Natural killer cell (primary cell): ENCODE results near the gene MDFI. TPM values are rescaled to one million over a fixed set of nuclear protein-coding genes. Genes with fewer than 3 reads are reported as not detected.

Experiments used
- ATAC-seq, 3 donors: fragments of 150-1000 bp in 2 of 3; fragments of 200-7000 bp in 1 of 3; cut with Tn5 transposase; 1 replicate in 1 of 3; 2 replicates in 2 of 3; pipeline ENCODE4 v1.10.0; 2021; ENCODE audit warnings: mild to moderate bottlenecking in 2 of 3, moderate library complexity in 2 of 3
- DNase-seq, 2 donors: peaks; one replicate each; pipeline versions ENCODE4 v3.0.0 to v3.0.0-alpha.2; 2013 to 2021; ENCODE audit warnings: mixed read lengths in 1 of 2
- H3K27ac ChIP-seq: one replicate; pipeline ENCODE4 v1.5.1; 2013; ENCODE audit warnings: mild to moderate bottlenecking, low read length
- H3K27me3 ChIP-seq: one replicate; pipeline ENCODE4 v1.6.1; 2013; ENCODE audit warnings: low read length; ENCODE audit not compliant: control insufficient read depth, insufficient read depth
- H3K36me3 ChIP-seq: one replicate; pipeline ENCODE4 v1.6.1; 2013; ENCODE audit warnings: low read length; ENCODE audit not compliant: control insufficient read depth, insufficient read depth
- H3K4me1 ChIP-seq: one replicate; pipeline ENCODE4 v1.6.1; 2013; ENCODE audit warnings: low read length; ENCODE audit not compliant: control insufficient read depth, insufficient read depth
- H3K4me3 ChIP-seq: one replicate; pipeline ENCODE4 v1.5.1; 2013; ENCODE audit warnings: low read length
- H3K9me3 ChIP-seq: one replicate; pipeline ENCODE4 v1.6.1; 2013; ENCODE audit warnings: low read length; ENCODE audit not compliant: control insufficient read depth, insufficient read depth
- H3K27ac Mint-ChIP-seq, 2 donors: one replicate each; pipeline ENCODE4 v1.8.0; 2022; ENCODE audit warnings: mild to moderate bottlenecking in 2 of 2, mixed read lengths in 2 of 2, moderate library complexity in 1 of 2
- H3K27me3 Mint-ChIP-seq, 2 donors: one replicate each; pipeline ENCODE4 v1.8.0; 2022; ENCODE audit warnings: low read depth in 2 of 2, mixed read lengths in 2 of 2
- H3K36me3 Mint-ChIP-seq: one replicate; pipeline ENCODE4 v1.8.0; 2022; ENCODE audit warnings: mixed read lengths
- H3K4me1 Mint-ChIP-seq, 2 donors: one replicate each; pipeline ENCODE4 v1.8.0; 2022; ENCODE audit warnings: mixed read lengths in 2 of 2
- H3K4me3 Mint-ChIP-seq: one replicate; pipeline ENCODE4 v1.8.0; 2022; ENCODE audit warnings: mild to moderate bottlenecking, moderate library complexity, mixed read lengths
- H3K9me3 Mint-ChIP-seq, 2 donors: one replicate each; pipeline ENCODE4 v1.8.0; 2022; ENCODE audit warnings: mixed read lengths in 2 of 2
- CTCF ChIP-seq: fragments of 200-600 bp; IDR thresholded peaks from one replicate; pipeline ENCODE4 v1.8.0; 2022; ENCODE audit warnings: antibody characterized with exemption
- WGBS: methylation state at CpG from one replicate; pipeline ENCODE4 v1.1.7; 2013; ENCODE audit warnings: missing lambda C conversion rate; ENCODE audit not compliant: insufficient coverage; 5-methylcytosine and 5-hydroxymethylcytosine counted together
- intact Hi-C: fragments of 100-400 bp; cut with micrococcal nuclease; formaldehyde crosslinking; loops from one replicate; pipeline ENCODE4 v1.14.2; 2022
- total RNA-seq, 4 donors: library from RNA; stranded (reverse); fragments of 120-200 nt in 1 of 4; gene quantifications; one replicate each; pipeline versions ENCODE4 v1.2.3 to v1.2.4, GENCODE V29; 2013 to 2022

The MDFI gene
- total RNA-seq, 3 donors from 2014 or later (not counting 1 experiment from before 2014, with no cell fraction given), result not detected

- H3K9me3 Mint-ChIP-seq, result no peaks in the 10 kb centered on the region
- Histone ChIP-seq H3K36me3 (no peaks in the 10 kb centered on the region), H3K4me3 (no peak overlapping the region), H3K9me3 (no peaks in the 10 kb centered on the region), H3K4me1 (no peaks in the 10 kb centered on the region), H3K27me3 (no peaks in the 10 kb centered on the region), H3K27ac (no peak overlapping the region)
- ATAC-seq, result no peak
- no peak overlapping the region for H3K27ac Mint-ChIP-seq
- no peak for DNase-seq
- no peaks in the 10 kb centered on the region for H3K36me3 Mint-ChIP-seq
- no peak for TF ChIP-seq CTCF
- no peak overlapping the region for H3K4me3 Mint-ChIP-seq
- intact Hi-C loops, result no loop called here
- 80% methylated on average over 11 of the region's 11 CpGs for WGBS
- no peaks in the 10 kb centered on the region for H3K4me1 Mint-ChIP-seq
- H3K27me3 Mint-ChIP-seq, result peaks cover 0 to 14% of the 10 kb centered on the region in 2 donors
Observed at GRCh38 chr6:41651246-41651961, 13.1 kb downstream of the MDFI start.

- ATAC-seq (no peak), DNase-seq (no peak)
- intact Hi-C loops, result no loop called here
- no peaks in the 10 kb centered on the region for H3K36me3 Mint-ChIP-seq
- no peak overlapping the region for H3K4me3 ChIP-seq
- H3K27ac Mint-ChIP-seq, result no peak overlapping the region
- no peak overlapping the region for H3K4me3 Mint-ChIP-seq
- H3K9me3 Mint-ChIP-seq, result no peaks in the 10 kb centered on the region
- no peak for TF ChIP-seq CTCF
- no peaks in the 10 kb centered on the region for H3K9me3 ChIP-seq
- no peak overlapping the region for H3K27ac ChIP-seq
- 89% methylated on average over 13 of the region's 14 CpGs for WGBS
- H3K27me3 Mint-ChIP-seq, result peaks cover 0 to 14% of the 10 kb centered on the region in 2 donors
- H3K36me3 ChIP-seq, result no peaks in the 10 kb centered on the region
- no peaks in the 10 kb centered on the region for H3K4me1 Mint-ChIP-seq
- no peaks in the 10 kb centered on the region for H3K4me1 ChIP-seq
- no peaks in the 10 kb centered on the region for H3K27me3 ChIP-seq
Observed at GRCh38 chr6:41651962-41652657, 13.8 kb downstream of the MDFI start.

- no peak overlapping the region for H3K4me3 ChIP-seq
- H3K27ac ChIP-seq, result no peak overlapping the region
- H3K9me3 ChIP-seq, result no peaks in the 10 kb centered on the region
- TF ChIP-seq CTCF, result no peak
- intact Hi-C loops, result no loop called here
- no peak for ATAC-seq
- no peaks in the 10 kb centered on the region for H3K4me1 ChIP-seq
- H3K9me3 Mint-ChIP-seq, result no peaks in the 10 kb centered on the region
- no peaks in the 10 kb centered on the region for H3K36me3 Mint-ChIP-seq
- H3K27me3 ChIP-seq, result no peaks in the 10 kb centered on the region
- WGBS, result 89% methylated on average over 32 of the region's 32 CpGs
- H3K36me3 ChIP-seq, result no peaks in the 10 kb centered on the region
- no peak overlapping the region for H3K27ac Mint-ChIP-seq
- no peak overlapping the region for H3K4me3 Mint-ChIP-seq
- H3K4me1 Mint-ChIP-seq, result no peaks in the 10 kb centered on the region
- no peak for DNase-seq
- peaks cover 6 to 20% of the 10 kb centered on the region in 2 donors for H3K27me3 Mint-ChIP-seq
Observed at GRCh38 chr6:41652866-41653652, 14.8 kb downstream of the MDFI start.
